ENCODE measurements around the gene CDK5.

The CDK5 gene

GRCh38 chr7:151025924-151026671, 31.6 kb downstream of the CDK5 start:
- Histone ChIP-seq H3K36me3 (ENCODE audit: insufficient read depth, low read length) (no peaks in the 10 kb centered on the region), H3F3A (ENCODE audit: insufficient read depth, low read length) (no peaks in the 10 kb centered on the region), H3K79me2 (ENCODE audit: insufficient read depth, low read length) (no peaks in the 10 kb centered on the region), H3K9me3 (ENCODE audit: low read length) (no peaks in the 10 kb centered on the region), H3K9ac (ENCODE audit: low read length) (no peak overlapping the region), H2AFZ (ENCODE audit: low read length) (no peak overlapping the region), H3K4me3 (ENCODE audit: low read depth, low read length, poor library complexity, severe bottlenecking) (no peak overlapping the region), H3K4me1 (ENCODE audit: insufficient read depth, low read length, severe bottlenecking) (peaks cover 24% of the 10 kb centered on the region), H3K27me3 (ENCODE audit: insufficient read depth, low read length) (peaks cover 4% of the 10 kb centered on the region; the same call in 1 of the 2 replicates), H4K20me1 (ENCODE audit: insufficient read depth, low read length) (no peaks in the 10 kb centered on the region), H3K4me2 (ENCODE audit: low read length) (no peak overlapping the region), H3K27ac (ENCODE audit: low read depth, low read length, poor library complexity, severe bottlenecking) (no peak overlapping the region), H3K9me2 (ENCODE audit: low read depth, low read length) (no peaks in the 10 kb centered on the region)
- no peak for TF ChIP-seq EZH2 (IDR thresholded peaks at IDR 0.05; ENCODE audit: borderline replicate concordance, low read length)
- no peak for TF ChIP-seq CTCF (IDR thresholded peaks at IDR 0.05; ENCODE audit: low read length)

GRCh38 chr7:151024435-151025056, 33.2 kb downstream of the CDK5 start, which contains the start of gene ATG9B:
TSS of gene ATG9B (minus strand) at chr7:151024494. CDS start at chr7:151024423, 71 bp downstream.
- Histone ChIP-seq H3K9me2 (ENCODE audit: low read depth, low read length) (no peaks in the 10 kb centered on the region), H3K27ac (ENCODE audit: low read depth, low read length, poor library complexity, severe bottlenecking) (no peak within 1 kb of the TSS), H3K4me2 (ENCODE audit: low read length) (no peak within 1 kb of the TSS), H3K9ac (ENCODE audit: low read length) (no peak within 1 kb of the TSS), H3K4me1 (ENCODE audit: insufficient read depth, low read length, severe bottlenecking) (peaks cover 18% of the 10 kb centered on the region), H3K79me2 (ENCODE audit: insufficient read depth, low read length) (no peaks in the 10 kb centered on the region), H3K9me3 (ENCODE audit: low read length) (no peaks in the 10 kb centered on the region), H3F3A (ENCODE audit: insufficient read depth, low read length) (no peaks in the 10 kb centered on the region), H4K20me1 (ENCODE audit: insufficient read depth, low read length) (no peaks in the 10 kb centered on the region), H3K27me3 (ENCODE audit: insufficient read depth, low read length) (peaks cover 4% of the 10 kb centered on the region), H2AFZ (ENCODE audit: low read length) (no peak within 1 kb of the TSS), H3K4me3 (ENCODE audit: low read depth, low read length, poor library complexity, severe bottlenecking) (no peak within 1 kb of the TSS), H3K36me3 (ENCODE audit: insufficient read depth, low read length) (no peaks in the 10 kb centered on the region)
- TF ChIP-seq CTCF (IDR thresholded peaks at IDR 0.05; ENCODE audit: low read length) (no peak), EZH2 (IDR thresholded peaks at IDR 0.05; ENCODE audit: borderline replicate concordance, low read length) (no peak)

- TF ChIP-seq CTCF (IDR thresholded peaks at IDR 0.05; ENCODE audit: low read length) (no peak), EZH2 (IDR thresholded peaks at IDR 0.05; ENCODE audit: borderline replicate concordance, low read length) (no peak)
- Histone ChIP-seq H3K4me1 (ENCODE audit: insufficient read depth, low read length, severe bottlenecking) (peaks cover 12% of the 10 kb centered on the region), H3K27me3 (ENCODE audit: insufficient read depth, low read length) (peaks cover 4% of the 10 kb centered on the region), H3F3A (ENCODE audit: insufficient read depth, low read length) (no peaks in the 10 kb centered on the region), H3K9me2 (ENCODE audit: low read depth, low read length) (no peaks in the 10 kb centered on the region), H3K4me2 (ENCODE audit: low read length) (no peak overlapping the region), H3K9ac (ENCODE audit: low read length) (no peak overlapping the region), H3K9me3 (ENCODE audit: low read length) (no peaks in the 10 kb centered on the region), H2AFZ (ENCODE audit: low read length) (no peak overlapping the region), H3K4me3 (ENCODE audit: low read depth, low read length, poor library complexity, severe bottlenecking) (no peak overlapping the region), H4K20me1 (ENCODE audit: insufficient read depth, low read length) (no peaks in the 10 kb centered on the region), H3K36me3 (ENCODE audit: insufficient read depth, low read length) (no peaks in the 10 kb centered on the region), H3K27ac (ENCODE audit: low read depth, low read length, poor library complexity, severe bottlenecking) (no peak overlapping the region), H3K79me2 (ENCODE audit: insufficient read depth, low read length) (no peaks in the 10 kb centered on the region)
These were observed 34.5 kb downstream of the CDK5 start for GRCh38 chr7:151023232-151023631.
